HEK293T (cell line): ENCODE measurements around the gene TLR5.

ENCODE experiments used
- CTCF ChIA-PET: fragments of 350-600 bp; formaldehyde crosslinking; extraction: SDS; loops from one replicate; lab custom pipeline; 2021; ENCODE audit warnings: antibody characterized with exemption, inconsistent platforms; lab: Yijun Ruan, JAX
- POLR2A ChIA-PET: fragments of 350-600 bp; formaldehyde crosslinking; extraction: SDS; loops from one replicate; lab custom pipeline; 2020; ENCODE audit warnings: antibody characterized with exemption, inconsistent platforms; lab: Yijun Ruan, JAX
- DNase-seq: peaks from one replicate; pipeline ENCODE4 v3.0.0; 2012; ENCODE audit warnings: mixed read lengths; ENCODE audit errors: extremely low spot score
- ARNT ChIP-seq: fragments of 450-650 bp; IDR thresholded peaks from 2 replicates; pipeline ENCODE4 v1.6.1; 2017; ENCODE audit warnings: mild to moderate bottlenecking
- BHLHE40 ChIP-seq: fragments of 450-650 bp; IDR thresholded peaks from 2 replicates; pipeline ENCODE4 v1.6.1; 2016; ENCODE audit warnings: mild to moderate bottlenecking, moderate library complexity, borderline replicate concordance
- CTBP1 ChIP-seq: fragments of 450-650 bp; IDR thresholded peaks from 2 replicates; pipeline ENCODE4 v1.6.1; 2016; ENCODE audit warnings: borderline replicate concordance
- ELF4 ChIP-seq: fragments of 450-650 bp; IDR thresholded peaks from 2 replicates; pipeline ENCODE4 v1.6.1; 2017; ENCODE audit warnings: antibody characterized with exemption
- FOXA1 ChIP-seq: fragments of 450-650 bp; IDR thresholded peaks from 2 replicates; pipeline ENCODE4 v1.6.1; 2016; ENCODE audit warnings: mild to moderate bottlenecking
- FOXK2 ChIP-seq: fragments of 450-650 bp; IDR thresholded peaks from 2 replicates; pipeline ENCODE4 v1.6.1; 2016; ENCODE audit warnings: mild to moderate bottlenecking
- FOXM1 ChIP-seq: fragments of 450-650 bp; IDR thresholded peaks from 2 replicates; pipeline ENCODE4 v1.6.1; 2017; ENCODE audit warnings: mild to moderate bottlenecking, borderline replicate concordance
- HDGF ChIP-seq: fragments of 450-650 bp; IDR thresholded peaks from 2 replicates; pipeline ENCODE4 v1.6.1; 2017; ENCODE audit warnings: antibody characterized with exemption, borderline replicate concordance
- L3MBTL2 ChIP-seq: fragments of 450-650 bp; conservative IDR thresholded peaks from 2 replicates; pipeline ENCODE4 v1.6.1; 2016; ENCODE audit warnings: mild to moderate bottlenecking
- LEF1 ChIP-seq: fragments of 450-650 bp; IDR thresholded peaks from 2 replicates; pipeline ENCODE4 v1.6.1; 2017; ENCODE audit warnings: mild to moderate bottlenecking, borderline replicate concordance
- NFRKB ChIP-seq: fragments of 450-650 bp; IDR thresholded peaks from 2 replicates; pipeline ENCODE4 v1.6.1; 2016; ENCODE audit warnings: mild to moderate bottlenecking, moderate library complexity
- PKNOX1 ChIP-seq: fragments of 450-650 bp; IDR thresholded peaks from 2 replicates; pipeline ENCODE4 v1.6.1; 2016
- SP1 ChIP-seq: fragments of 450-650 bp; IDR thresholded peaks from 2 replicates; pipeline ENCODE4 v1.6.1; 2017
- SUZ12 ChIP-seq: fragments of 450-650 bp; IDR thresholded peaks from 2 replicates; pipeline ENCODE4 v1.6.1; 2016; ENCODE audit warnings: mild to moderate bottlenecking
- TARDBP ChIP-seq: fragments of 450-650 bp; IDR thresholded peaks from 2 replicates; pipeline ENCODE4 v1.6.1; 2016
- ZNF384 ChIP-seq: fragments of 450-650 bp; IDR thresholded peaks from 2 replicates; pipeline ENCODE4 v1.6.1; 2016

Gene TLR5

GRCh38 chr1:223116950-223117349, 26.1 kb downstream of the TLR5 start:
- TF ChIP-seq PKNOX1 (no peak), TARDBP (no peak), ARNT (no peak), BHLHE40 (no peak), FOXK2 (no peak), FOXA1 (no peak), ELF4 (no peak), HDGF (no peak), CTBP1 (no peak), ZNF384 (no peak), SUZ12 (no peak), NFRKB (no peak), FOXM1 (no peak), SP1 (no peak), LEF1 (no peak), L3MBTL2 (no peak)
- ChIA-PET CTCF (interaction anchor here (1.0 kb wide), 1 partner anchor 27 kb away, joined by 4 read pairs; no protein-coding TSS in a partner anchor), POLR2A (no interaction called here)
- DNase-seq, result no peak

- TF ChIP-seq TARDBP, result no peak
- TF ChIP-seq SP1, result no peak
- no peak for TF ChIP-seq ELF4
- no peak for TF ChIP-seq SUZ12
- no peak for TF ChIP-seq FOXK2
- TF ChIP-seq LEF1, result no peak
- TF ChIP-seq CTBP1, result no peak
- no peak for TF ChIP-seq PKNOX1
- ChIA-PET CTCF (interaction anchor here (0.6 to 4.3 kb wide), 4 partner anchors 9 to 25 kb away, joined by 3 to 34 read pairs (median 4); no protein-coding TSS in a partner anchor), POLR2A (interaction anchor here (0.6 kb wide), 1 partner anchor 325 kb away, joined by 4 read pairs; no protein-coding TSS in a partner anchor)
- DNase-seq, result no peak
Measured at GRCh38 chr1:223114871-223115270, 28.2 kb downstream of the TLR5 start.

- no peak for DNase-seq
- CTCF ChIA-PET, result no interaction called here
- TF ChIP-seq ZNF384, result no peak
- no peak for TF ChIP-seq FOXM1
- TF ChIP-seq ARNT, result no peak
- TF ChIP-seq LEF1, result no peak
- no peak for TF ChIP-seq ELF4
- POLR2A ChIA-PET, result no interaction called here
Measured at GRCh38 chr1:223110952-223111351, 32.1 kb downstream of the TLR5 start.

- DNase-seq, result no peak
- TF ChIP-seq HDGF, result no peak
- no peak for TF ChIP-seq SP1
- no peak for TF ChIP-seq NFRKB
- no peak for TF ChIP-seq ARNT
- no peak for TF ChIP-seq FOXK2
- TF ChIP-seq L3MBTL2, result no peak
- ChIA-PET POLR2A (no interaction called here), CTCF (interaction anchor here (1.1 kb wide), 1 partner anchor 20 kb away, joined by 3 read pairs; no protein-coding TSS in a partner anchor)
Measured at GRCh38 chr1:223109581-223110026, 33.4 kb downstream of the TLR5 start.

- POLR2A ChIA-PET, result no interaction called here
- DNase-seq, result no peak
- TF ChIP-seq ZNF384, result no peak
- TF ChIP-seq FOXK2, result no peak
- TF ChIP-seq PKNOX1, result no peak
- TF ChIP-seq ARNT, result no peak
- CTCF ChIA-PET, result interaction anchor here (1.1 to 3.3 kb wide), 2 partner anchors 17 kb away, joined by 3 to 14 read pairs; no protein-coding TSS in a partner anchor
Measured at GRCh38 chr1:223106856-223107255, 36.2 kb downstream of the TLR5 start.

- CTCF ChIA-PET, result interaction anchor here (2.2 to 4.1 kb wide), 4 partner anchors 15 to 28 kb away, joined by 5 to 29 read pairs (median 16); no protein-coding TSS in a partner anchor
- TF ChIP-seq NFRKB, result no peak
- no peak for DNase-seq
- POLR2A ChIA-PET, result no interaction called here
Measured at GRCh38 chr1:223105568-223105967, 37.5 kb downstream of the TLR5 start.

GRCh38 chr1:223102797-223103533, 40.1 kb downstream of the TLR5 start:
- no peak for TF ChIP-seq SUZ12
- no peak for TF ChIP-seq BHLHE40
- TF ChIP-seq ELF4, result no peak
- no peak for TF ChIP-seq SP1
- no peak for TF ChIP-seq FOXA1
- TF ChIP-seq LEF1, result no peak
- no peak for TF ChIP-seq ZNF384
- no peak for TF ChIP-seq CTBP1
- TF ChIP-seq L3MBTL2, result no peak
- no peak for TF ChIP-seq TARDBP
- no peak for TF ChIP-seq NFRKB
- TF ChIP-seq FOXM1, result no peak
- TF ChIP-seq FOXK2, result no peak
- TF ChIP-seq ARNT, result no peak
- peak; percentile 30 for DNase-seq
- ChIA-PET POLR2A (no interaction called here), CTCF (interaction anchor here (0.6 to 4.1 kb wide), 7 partner anchors 10 to 581 kb away, joined by 3 to 29 read pairs (median 4); no protein-coding TSS in a partner anchor)
